Activated naive CD4-positive, alpha-beta T cell treated with anti-CD3 and anti-CD28 coated beads, Interleukin-2, amount 50 U/mL, for 16 hours (primary cell): Measurements from ENCODE around the gene TVP23A.
"Not testable (repeated sequence)": the region's sequence is repeated elsewhere in the genome, so short reads cannot be mapped to it uniquely, and the experiment has no call there.

Experiments
- DNase-seq: peaks from one replicate; pipeline ENCODE4 v3.0.0-alpha.2; 2020

TVP23A gene

GRCh38 chr16:10791048-10791447 lies 27.5 kb downstream of the TVP23A start:
- DNase-seq: no peak

DNA sequence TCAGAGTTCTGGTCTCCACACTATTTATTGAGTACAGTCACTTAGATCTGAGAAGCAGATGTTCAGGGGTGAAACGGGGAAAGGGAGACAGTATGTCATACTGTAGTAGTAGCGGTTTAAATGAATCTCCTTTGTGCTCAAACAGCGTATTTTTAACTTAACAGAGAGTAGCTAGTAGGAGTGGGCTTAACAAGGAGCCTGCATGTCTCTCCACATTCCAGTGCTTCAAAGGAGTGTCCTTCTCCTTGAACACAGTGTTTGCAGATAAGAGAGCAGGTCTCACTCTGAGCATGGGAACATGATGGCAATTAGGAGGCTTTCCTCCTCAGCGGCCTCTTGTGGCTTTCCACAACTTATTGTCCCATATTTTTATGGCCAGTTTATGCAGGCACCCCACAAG lies 30.0 kb downstream of the TVP23A start:
- not testable (repeated sequence) for DNase-seq

DNA sequence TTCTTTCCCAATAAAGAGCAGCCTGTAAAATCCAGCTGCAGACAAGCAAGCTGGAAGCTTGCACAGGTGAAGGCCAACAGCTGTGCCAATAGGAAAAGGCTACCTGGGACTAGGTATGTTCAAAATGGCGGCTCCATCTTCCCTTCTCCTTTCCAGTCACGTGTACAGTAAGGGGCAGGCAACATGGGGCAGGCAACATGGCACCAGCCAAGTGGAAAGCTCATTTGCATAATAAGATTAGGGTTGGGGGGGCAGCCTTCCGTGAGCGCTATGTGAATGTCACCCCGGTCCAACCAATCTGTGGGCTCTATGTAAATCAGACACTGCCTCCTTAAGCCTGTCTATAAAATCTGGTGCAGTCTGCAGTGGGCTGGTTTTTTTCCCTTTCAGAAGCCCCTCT lies 31.3 kb downstream of the TVP23A start:
- DNase-seq: no peak

DNA sequence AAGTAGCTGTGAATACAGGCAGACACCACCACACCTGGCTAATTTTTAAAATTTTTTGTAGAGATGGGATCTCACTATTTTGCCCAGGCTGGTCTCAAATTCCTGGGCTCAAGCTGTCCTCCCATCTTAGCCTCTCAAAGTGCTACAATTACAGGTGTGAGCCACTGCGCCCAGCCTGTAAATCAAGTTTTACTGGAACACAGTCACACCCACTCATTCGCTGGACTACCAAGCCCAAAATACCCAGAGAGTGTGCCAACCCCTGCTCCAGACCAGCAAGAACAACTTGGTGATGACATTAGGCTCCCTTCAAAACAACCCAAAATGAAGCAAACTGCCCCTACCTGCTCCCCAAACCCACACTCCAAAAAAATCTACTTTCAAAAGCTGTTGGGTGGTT lies 36.0 kb downstream of the TVP23A start:
- DNase-seq: no peak

DNA sequence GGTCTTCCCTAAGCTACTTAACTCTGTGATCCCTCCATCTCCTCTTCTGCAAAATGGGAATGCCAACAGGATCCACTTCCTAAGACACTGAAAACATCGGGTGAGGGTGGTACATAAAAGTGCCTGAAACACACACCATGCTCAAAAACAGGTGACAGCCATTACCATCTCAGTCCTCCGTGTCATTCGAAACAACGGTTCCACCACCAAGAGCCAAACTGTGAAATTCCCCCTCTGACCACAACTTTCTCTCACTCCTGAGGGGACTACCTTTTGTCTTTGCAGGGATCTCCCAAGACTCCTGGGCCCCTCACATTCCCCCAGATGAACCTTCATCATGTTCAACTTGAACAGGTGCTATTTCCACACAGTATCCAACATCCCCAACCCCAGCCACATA lies 38.0 kb downstream of the TVP23A start:
- no peak for DNase-seq

DNA sequence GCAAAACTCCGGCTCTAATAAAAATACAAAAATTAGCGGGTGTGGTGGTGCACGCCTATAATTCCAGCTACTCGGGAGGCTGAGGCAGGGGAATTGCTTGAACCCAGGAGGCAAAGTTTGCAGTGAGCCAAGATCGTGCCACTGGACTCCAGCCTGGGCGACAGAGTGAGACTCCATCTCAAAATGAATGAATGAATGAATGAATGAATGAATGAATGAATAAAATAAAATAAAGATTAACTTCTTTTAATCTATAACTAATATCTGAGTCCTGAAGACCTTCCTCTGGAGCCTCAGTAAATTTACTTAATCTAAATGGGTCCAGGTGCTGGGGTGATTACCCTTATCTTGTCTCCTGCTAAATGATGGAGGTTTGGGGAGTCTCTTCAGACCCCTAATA lies 38.7 kb downstream of the TVP23A start:
- DNase-seq: not testable (repeated sequence)

- DNase-seq: no peak
Measured at GRCh38 chr16:10777356-10777755, 41.2 kb downstream of the TVP23A start.

DNA sequence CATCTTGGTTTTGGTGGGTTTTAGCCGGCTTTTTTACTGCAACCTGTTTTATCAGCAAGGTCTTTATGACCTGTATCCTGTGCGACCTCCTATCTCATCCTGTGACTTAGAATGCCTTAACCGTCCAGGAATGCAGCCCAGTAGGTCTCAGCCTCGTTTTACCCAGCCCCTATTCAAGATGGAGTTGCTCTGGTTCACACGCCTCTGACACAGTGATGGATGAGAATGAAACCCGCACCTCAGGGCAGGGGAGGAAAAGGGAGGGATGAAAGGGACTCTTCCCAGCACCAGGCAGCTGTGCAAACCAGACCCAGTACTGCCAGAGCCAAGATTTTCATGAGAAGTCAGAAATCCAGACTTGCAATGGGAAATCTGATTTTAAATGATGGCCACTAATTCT lies 41.7 kb downstream of the TVP23A start:
- not testable (repeated sequence) for DNase-seq

DNA sequence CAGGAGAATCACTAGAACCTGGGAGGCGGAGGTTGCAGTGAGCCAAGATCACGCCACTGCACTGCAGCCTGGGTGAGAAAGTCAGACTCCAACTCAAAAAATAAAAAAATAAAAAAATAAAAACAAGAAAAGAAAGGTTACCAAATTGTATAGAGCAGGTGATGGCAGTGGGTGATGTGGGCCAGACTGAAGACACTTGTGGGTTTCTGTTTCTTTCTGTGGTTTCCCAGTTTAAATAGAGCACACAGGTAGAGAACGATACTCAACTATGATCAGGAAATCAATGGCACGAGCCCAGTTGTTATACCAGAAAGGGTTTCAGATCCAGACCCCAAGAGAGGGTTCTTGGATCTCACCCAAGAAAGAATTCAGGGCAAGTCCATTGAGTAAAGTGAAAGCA lies 42.3 kb downstream of the TVP23A start:
- DNase-seq: no peak

GRCh38 chr16:10770907-10771306 lies 47.7 kb downstream of the TVP23A start:
- DNase-seq: no peak

- no peak for DNase-seq
Measured at GRCh38 chr16:10769381-10769780, 49.2 kb downstream of the TVP23A start.

GRCh38 chr16:10767127-10767526 lies 51.5 kb downstream of the TVP23A start:
- no peak for DNase-seq

GRCh38 chr16:10765772-10766171 lies 52.8 kb downstream of the TVP23A start:
- DNase-seq: no peak

DNA sequence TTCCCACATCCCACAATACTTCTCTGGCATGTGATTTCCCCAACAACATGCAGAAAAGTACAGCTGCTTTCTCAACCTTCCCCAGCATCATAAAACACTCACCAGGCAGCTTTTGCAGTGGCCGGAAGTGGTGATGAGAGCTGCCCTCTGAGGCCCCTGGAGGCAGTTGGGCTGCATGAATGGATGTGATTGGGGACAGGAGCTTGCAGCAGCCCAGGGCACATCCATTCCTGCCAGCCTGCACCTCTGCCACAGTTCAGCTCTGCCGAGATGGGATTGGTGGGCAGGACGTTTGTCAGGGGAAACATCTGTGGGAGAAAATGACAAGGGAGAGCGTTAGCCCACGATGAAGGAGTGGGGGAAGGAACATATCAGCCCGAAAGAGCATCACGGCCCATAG lies 55.1 kb downstream of the TVP23A start:
- DNase-seq: no peak

GRCh38 chr16:10762336-10763016 lies 56.1 kb downstream of the TVP23A start:
- DNase-seq: no peak

GRCh38 chr16:10761373-10761772 lies 57.2 kb downstream of the TVP23A start:
- DNase-seq: no peak

DNA sequence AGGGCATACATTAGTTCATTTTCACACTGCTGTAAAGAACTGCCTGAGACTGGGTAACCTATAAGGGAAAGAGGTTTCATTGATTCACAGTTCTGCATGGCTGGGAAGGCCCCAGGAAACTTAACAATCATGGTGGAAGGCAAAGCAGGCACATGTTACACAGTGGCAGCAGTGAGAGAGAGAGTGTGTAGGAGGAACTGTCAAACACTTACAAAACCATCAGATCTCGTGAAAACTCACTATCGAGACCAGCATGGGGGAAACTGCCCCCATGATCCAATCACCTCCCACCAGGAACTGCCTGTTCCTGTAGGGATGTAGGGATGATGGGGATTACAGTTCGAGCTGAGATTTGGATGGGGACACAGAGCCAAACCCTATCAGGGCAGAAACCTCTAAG lies 57.7 kb downstream of the TVP23A start:
- no peak for DNase-seq

DNA sequence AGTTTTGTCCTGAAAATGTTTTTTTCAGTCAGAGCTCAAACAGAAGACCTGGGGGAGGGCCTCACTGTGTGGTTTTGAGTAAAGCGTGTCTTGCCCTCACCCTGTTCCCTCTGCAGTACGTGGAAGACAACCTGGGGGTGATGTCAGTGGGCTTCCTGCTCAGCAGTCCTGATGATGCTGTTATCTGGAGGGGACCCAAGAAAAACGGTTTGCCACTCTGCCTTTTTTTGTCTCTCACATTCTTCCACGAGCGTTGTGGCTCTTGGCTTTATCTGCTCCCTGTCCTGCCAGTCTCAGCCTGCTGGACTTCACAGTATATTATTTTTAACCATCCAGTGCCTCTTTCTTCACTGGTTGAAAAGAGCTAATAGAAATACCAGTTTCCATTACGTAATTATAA lies 62.0 kb downstream of the TVP23A start:
- no peak for DNase-seq

GRCh38 chr16:10754941-10755340 lies 63.7 kb downstream of the TVP23A start:
- no peak for DNase-seq

GRCh38 chr16:10753670-10754069 lies 64.9 kb downstream of the TVP23A start:
- no peak for DNase-seq

GRCh38 chr16:10752843-10753523 lies 65.6 kb downstream of the TVP23A start:
- DNase-seq: no peak

GRCh38 chr16:10751291-10751697 lies 67.3 kb downstream of the TVP23A start:
- DNase-seq: no peak

- no peak for DNase-seq
Measured at GRCh38 chr16:10750793-10751192, 67.8 kb downstream of the TVP23A start.

GRCh38 chr16:10745841-10746240 lies 72.8 kb downstream of the TVP23A start:
- no peak for DNase-seq
